Esophagus squamous epithelium (tissue), 5 donors: ENCODE results near the gene KRTAP10-8. TPM values are rescaled to one million over a fixed set of nuclear protein-coding genes. Genes with fewer than 3 reads are reported as not detected.
"Not testable (repeated sequence)": the region's sequence is repeated elsewhere in the genome, so short reads cannot be mapped to it uniquely, and the experiment has no call there.

Experiments
- DNase-seq: peaks from one replicate; lab custom pipeline; 2025; lab: John Stamatoyannopoulos, UW
- H3K27ac ChIP-seq, 4 donors: fragments of 200-600 bp; sonication (generic); one replicate each; pipeline ENCODE4 v1.5.1; 2016 to 2019; ENCODE audit warnings: mild to moderate bottlenecking in 1 of 4
- H3K27me3 ChIP-seq, 4 donors: fragments of 200-600 bp; sonication (generic); 1 replicate in 3 of 4; 2 replicates in 1 of 4; pipeline versions ENCODE4 v1.5.1 to v1.6.0; 2017 to 2021; ENCODE audit warnings: antibody characterized with exemption in 1 of 4
- H3K36me3 ChIP-seq, 3 donors: fragments of 200-600 bp; sonication (generic); one replicate each; pipeline ENCODE4 v1.5.1; 2016 to 2019
- H3K4me1 ChIP-seq, 3 donors: fragments of 200-600 bp; sonication (generic); one replicate each; pipeline ENCODE4 v1.5.1; 2017 to 2019
- H3K4me3 ChIP-seq, 4 donors: fragments of 200-600 bp; sonication (generic); 1 replicate in 3 of 4; 2 replicates in 1 of 4; pipeline ENCODE4 v1.5.1; 2016 to 2019; ENCODE audit warnings: mild to moderate bottlenecking in 2 of 4, moderate library complexity in 1 of 4
- H3K9me3 ChIP-seq, 3 donors: fragments of 200-600 bp; sonication (generic); one replicate each; pipeline ENCODE4 v1.5.1; 2016 to 2019
- CTCF ChIP-seq, 6 experiments: fragments of 450-650 bp in 4 of 6; fragments of 200-600 bp in 2 of 6; sonication (generic) in 2 of 6; IDR thresholded peaks; one replicate each; pipeline ENCODE4 v1.5.1; 2016 to 2019; ENCODE audit warnings: antibody characterized with exemption in 6 of 6, mild to moderate bottlenecking in 4 of 6, moderate library complexity in 4 of 6
- POLR2A ChIP-seq, 4 donors: fragments of 450-650 bp; IDR thresholded peaks; one replicate each; pipeline ENCODE4 v1.6.1; 2017; ENCODE audit warnings: antibody characterized with exemption in 4 of 4, mild to moderate bottlenecking in 4 of 4, moderate library complexity in 3 of 4
- WGBS, 2 donors: methylation state at CpG; one replicate each; pipeline ENCODE4 v1.1.5; 2018; 5-methylcytosine and 5-hydroxymethylcytosine counted together
- intact Hi-C: fragments of 100-400 bp; cut with DNase I; formaldehyde crosslinking; loops from one replicate; pipeline ENCODE4 v1.15.0; 2022
- total RNA-seq, 4 donors: library from RNA; depleted of rRNA; stranded (reverse); fragments of >200 nt; gene quantifications; one replicate each; pipeline ENCODE4 v1.1.0, GENCODE V29; 2016
- donor health status: DM: yes; HTN: yes; CAD: no.

The KRTAP10-8 gene
- total RNA-seq, 4 donors from 2014 or later, result not detected

GRCh38 chr21:44571844-44572782, 39.8 kb upstream of the KRTAP10-8 start:
- WGBS, 2 donors, result 90 to 95% methylated on average over 32 to 33 of the region's 40 CpGs
- Histone ChIP-seq H3K4me1 (peaks cover 0 to 14% (median 0%) of the 10 kb centered on the region in 3 donors), H3K27me3 (peaks cover 0 to 40% (median 0%) of the 10 kb centered on the region in 4 donors), H3K27ac (no peak overlapping the region), H3K36me3 (no peaks in the 10 kb centered on the region), H3K9me3 (peaks cover 0 to 9% (median 8%) of the 10 kb centered on the region in 3 donors), H3K4me3 (no peak overlapping the region)
- TF ChIP-seq CTCF (IDR thresholded peaks at IDR 0.05), result no peak
- no peak for TF ChIP-seq POLR2A (IDR thresholded peaks at IDR 0.05)
- intact Hi-C loops, result no loop called here
- no peak for DNase-seq

- Histone ChIP-seq H3K27me3 (peaks cover 0 to 43% (median 0%) of the 10 kb centered on the region in 4 donors), H3K4me3 (no peak overlapping the region), H3K4me1 (peaks cover 0 to 14% (median 0%) of the 10 kb centered on the region in 3 donors), H3K36me3 (no peaks in the 10 kb centered on the region), H3K27ac (no peak overlapping the region), H3K9me3 (peaks cover 0 to 14% (median 14%) of the 10 kb centered on the region in 3 donors)
- WGBS, 2 donors, result 70% methylated on average over 4 to 6 of the region's 15 CpGs
- DNase-seq, result no peak
- TF ChIP-seq CTCF (IDR thresholded peaks at IDR 0.05) (no peak), POLR2A (IDR thresholded peaks at IDR 0.05) (no peak)
- intact Hi-C loops, result no loop called here
Measured at GRCh38 chr21:44572959-44573583, 38.8 kb upstream of the KRTAP10-8 start.

GRCh38 chr21:44573630-44574456, 38.0 kb upstream of the KRTAP10-8 start, which contains the start of gene KRTAP10-4:
Gene KRTAP10-4 (plus strand): TSS chr21:44573729. CDS start chr21:44573759, 30 bp downstream.
- H3K4me3 ChIP-seq, DNase-seq, H3K27ac ChIP-seq, H3K36me3 ChIP-seq, intact Hi-C loops: not testable (repeated sequence)
- WGBS, 2 donors, result 32 to 51% methylated on average over 8 to 9 of the region's 25 CpGs
- H3K27me3 ChIP-seq, result peaks cover 0 to 42% (median 0%) of the 10 kb centered on the region in 4 donors
- H3K4me1 ChIP-seq, result peaks cover 0 to 14% (median 0%) of the 10 kb centered on the region in 3 donors
- peaks cover 0 to 14% (median 14%) of the 10 kb centered on the region in 3 donors for H3K9me3 ChIP-seq

- TF ChIP-seq CTCF (IDR thresholded peaks at IDR 0.05) (peak in 1 of 6 experiments; percentile 37), POLR2A (IDR thresholded peaks at IDR 0.05) (no peak)
- Histone ChIP-seq H3K4me1 (peaks cover 0 to 14% (median 0%) of the 10 kb centered on the region in 3 donors), H3K27me3 (peaks cover 0 to 44% (median 0%) of the 10 kb centered on the region in 4 donors), H3K9me3 (peaks cover 0 to 14% (median 14%) of the 10 kb centered on the region in 3 donors), H3K27ac (no peak overlapping the region), H3K4me3 (no peak overlapping the region), H3K36me3 (no peaks in the 10 kb centered on the region)
- DNase-seq, result no peak
- WGBS, 2 donors, result 12 to 31% methylated on average over 9 to 19 of the region's 21 CpGs
- intact Hi-C loops, result no loop called here
Measured at GRCh38 chr21:44574457-44575306, 37.2 kb upstream of the KRTAP10-8 start.
